ENCODE results near the gene SNAPC4.
"Not testable (repeated sequence)": the region's sequence is repeated elsewhere in the genome, so short reads cannot be mapped to it uniquely, and the experiment has no call there.

The SNAPC4 gene

GRCh38 chr9:136433849-136434579, 34.0 kb upstream of the SNAPC4 start:
- DNase-seq (ENCODE audit: low read depth in 2 of 2), result no peak

GRCh38 chr9:136433043-136433715, 33.2 kb upstream of the SNAPC4 start:
- no peak for DNase-seq (ENCODE audit: low read depth in 2 of 2)

GRCh38 chr9:136432591-136432990, 32.6 kb upstream of the SNAPC4 start:
- no peak for DNase-seq (ENCODE audit: low read depth in 2 of 2)

- DNase-seq (ENCODE audit: low read depth in 2 of 2), result no peak
Measured at GRCh38 chr9:136431782-136432350, 31.9 kb upstream of the SNAPC4 start.

- DNase-seq (ENCODE audit: low read depth in 2 of 2), result no peak
Measured at GRCh38 chr9:136430588-136431234, 30.7 kb upstream of the SNAPC4 start.

GRCh38 chr9:136429683-136430491, 29.9 kb upstream of the SNAPC4 start:
- no peak for DNase-seq (ENCODE audit: low read depth in 2 of 2)

- DNase-seq (ENCODE audit: low read depth in 2 of 2), result no peak
Measured at GRCh38 chr9:136429075-136429628, 29.2 kb upstream of the SNAPC4 start.

- DNase-seq (ENCODE audit: low read depth in 2 of 2), result no peak
Measured at GRCh38 chr9:136426787-136427186, 26.8 kb upstream of the SNAPC4 start.

- not testable (repeated sequence) for DNase-seq (ENCODE audit: low read depth in 2 of 2)
Measured at GRCh38 chr9:136425367-136425766, 25.4 kb upstream of the SNAPC4 start.

GRCh38 chr9:136424750-136425362, 24.9 kb upstream of the SNAPC4 start:
- DNase-seq (ENCODE audit: low read depth in 2 of 2), result no peak

GRCh38 chr9:136423432-136424146, 23.6 kb upstream of the SNAPC4 start:
- no peak for DNase-seq (ENCODE audit: low read depth in 2 of 2)

GRCh38 chr9:136422876-136423275, 22.9 kb upstream of the SNAPC4 start:
- DNase-seq (ENCODE audit: low read depth in 2 of 2), result no peak

GRCh38 chr9:136421791-136422190, 21.8 kb upstream of the SNAPC4 start:
- DNase-seq (ENCODE audit: low read depth in 2 of 2), result no peak

GRCh38 chr9:136419092-136419420, 19.1 kb upstream of the SNAPC4 start:
- no peak for DNase-seq (ENCODE audit: low read depth in 2 of 2)

GRCh38 chr9:136418182-136419091, 18.5 kb upstream of the SNAPC4 start:
- DNase-seq (ENCODE audit: low read depth in 2 of 2), result no peak

GRCh38 chr9:136416914-136417313, 16.9 kb upstream of the SNAPC4 start:
- DNase-seq (ENCODE audit: low read depth in 2 of 2), result no peak

GRCh38 chr9:136416427-136416826, 16.5 kb upstream of the SNAPC4 start:
- DNase-seq (ENCODE audit: low read depth in 2 of 2), result no peak

GRCh38 chr9:136412962-136413361, 13.0 kb upstream of the SNAPC4 start:
- no peak for DNase-seq (ENCODE audit: low read depth in 2 of 2)

- no peak for DNase-seq (ENCODE audit: low read depth in 2 of 2)
Measured at GRCh38 chr9:136411378-136411777, 11.4 kb upstream of the SNAPC4 start.
